Dedifferentiated amniotic fluid mesenchymal stem cell (primary cell): ENCODE data around the gene NR3C1.

Experiments used
- DNase-seq: peaks from one replicate; pipeline ENCODE4 v3.0.0-alpha.2; 2016; ENCODE audit errors: extremely low spot score

Gene NR3C1

DNA sequence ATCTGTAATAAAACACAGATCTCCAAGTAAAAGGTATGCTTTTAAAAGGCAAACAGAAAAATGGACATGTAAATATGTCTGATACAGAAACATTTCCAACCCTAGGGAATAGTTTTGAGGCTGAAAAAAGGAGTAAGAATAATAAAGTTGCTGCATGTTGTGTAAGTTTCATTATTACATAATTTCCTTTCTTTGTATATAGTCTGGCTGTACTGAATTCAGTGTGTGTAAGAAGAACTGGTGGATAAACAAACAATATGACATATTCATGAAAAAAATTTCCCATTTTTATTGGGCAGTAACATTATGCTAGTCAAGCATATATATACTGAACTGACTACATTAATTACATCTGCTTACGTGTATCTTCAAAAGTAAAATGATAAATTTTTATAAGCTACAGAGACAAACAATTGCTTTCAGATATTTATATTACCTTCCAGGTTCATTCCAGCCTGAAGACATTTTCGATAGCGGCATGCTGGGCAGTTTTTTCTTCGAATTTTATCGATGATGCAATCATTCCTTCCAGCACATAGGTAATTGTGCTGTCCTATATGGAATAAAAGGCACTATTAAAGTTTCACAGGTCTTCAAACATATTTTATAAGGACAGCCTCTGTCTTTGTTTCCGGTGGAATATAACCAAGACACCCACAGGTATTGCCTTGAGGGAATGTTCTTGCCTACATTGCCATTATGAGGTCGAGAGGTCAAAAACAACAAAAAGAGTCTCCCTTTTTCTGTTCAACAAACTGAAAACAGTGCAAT, 93.6 kb downstream of the NR3C1 start:
- peak; percentile 16 for DNase-seq

- peak; percentile 23 for DNase-seq
Observed at GRCh38 chr5:143308731-143309130, 94.8 kb downstream of the NR3C1 start.

DNA sequence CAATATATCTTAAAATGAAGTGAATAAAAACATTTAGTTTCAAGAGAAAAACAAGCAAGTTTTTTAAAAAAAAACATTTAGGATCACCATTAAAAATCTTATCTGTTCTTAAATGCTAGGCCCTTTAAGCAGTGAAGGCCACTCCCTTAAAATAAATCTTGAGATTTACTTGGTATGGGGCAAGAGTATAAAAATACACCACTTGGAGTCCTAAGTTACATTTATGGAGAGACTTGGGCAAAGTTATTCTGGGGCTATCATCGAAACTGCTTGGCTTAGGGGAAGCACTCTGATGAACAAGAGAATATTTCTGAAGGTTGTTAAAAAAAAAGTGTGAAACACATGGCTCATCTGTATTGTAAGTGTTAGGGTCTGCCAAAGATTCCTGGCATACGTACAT, 97.4 kb downstream of the NR3C1 start:
- DNase-seq = no peak

DNA sequence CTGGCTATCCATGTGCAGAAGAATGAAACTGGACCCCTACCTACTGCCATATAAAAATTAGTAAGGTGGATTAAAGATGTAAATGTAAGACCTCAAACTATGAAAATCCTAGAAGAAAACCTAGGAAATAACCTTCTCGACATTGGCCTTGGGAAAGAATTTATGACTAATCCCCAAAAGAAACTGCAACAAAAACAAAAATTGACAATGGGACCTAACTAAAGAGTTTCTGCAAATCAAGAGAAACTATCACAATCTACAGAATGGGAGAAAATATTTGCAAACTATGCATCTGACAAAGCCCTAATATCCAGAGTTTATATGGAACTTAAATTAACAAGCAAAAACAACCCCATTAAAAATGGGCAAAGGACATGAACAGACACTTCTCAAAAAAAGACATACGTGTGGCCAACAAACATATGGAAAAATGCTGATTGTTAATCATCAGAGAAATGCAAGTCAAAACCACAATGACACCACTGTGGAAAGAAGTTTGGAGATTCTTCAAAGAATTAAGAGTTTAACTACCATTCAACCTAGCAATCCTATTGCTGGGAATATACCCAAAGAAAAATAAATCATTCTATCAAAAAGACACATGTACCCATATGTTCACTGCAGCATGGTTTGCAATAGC, 98.5 kb downstream of the NR3C1 start:
- no peak for DNase-seq

- DNase-seq = no peak
Observed at GRCh38 chr5:143302341-143303045, 101.0 kb downstream of the NR3C1 start.

DNA sequence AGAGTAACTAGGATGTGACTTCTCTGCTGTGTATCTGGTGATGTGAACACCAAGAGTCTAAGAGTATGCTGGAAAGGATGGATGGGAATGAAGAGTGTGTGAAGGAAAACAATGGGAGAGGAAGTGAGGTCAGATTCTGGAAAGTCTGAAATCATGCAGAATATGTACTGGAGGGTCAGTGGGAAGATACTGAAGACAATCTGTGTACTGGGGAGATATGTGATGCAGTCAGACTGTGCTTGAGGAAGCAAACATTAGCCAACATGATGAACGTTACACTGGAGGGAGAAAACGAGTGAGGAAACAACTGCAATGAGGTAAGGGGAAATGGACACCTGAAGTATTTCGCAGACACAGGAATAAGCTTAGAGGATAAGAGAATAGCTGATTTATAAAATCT, 105.7 kb downstream of the NR3C1 start:
- no peak for DNase-seq

GRCh38 chr5:143290125-143290524, 113.4 kb downstream of the NR3C1 start:
- DNase-seq = no peak

DNA sequence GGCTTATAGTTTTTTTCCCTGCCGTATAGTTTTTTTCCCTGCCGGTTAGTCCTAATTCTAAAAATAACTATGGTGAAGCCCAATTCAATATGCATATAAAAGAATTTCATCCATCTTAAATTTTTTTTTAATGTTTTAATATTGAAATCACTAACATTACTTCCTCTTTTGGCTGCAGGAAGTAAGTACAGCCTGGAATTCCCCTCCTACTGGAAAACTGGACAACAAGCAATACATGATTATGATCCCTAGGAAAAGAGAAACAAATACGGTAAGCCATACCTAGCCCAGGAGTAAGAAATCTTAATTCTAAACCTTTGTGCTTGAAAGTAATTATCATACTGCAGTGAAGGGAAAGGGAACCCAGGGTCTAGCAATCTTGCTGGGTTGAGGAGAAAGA, 119.0 kb downstream of the NR3C1 start:
- DNase-seq = no peak

DNA sequence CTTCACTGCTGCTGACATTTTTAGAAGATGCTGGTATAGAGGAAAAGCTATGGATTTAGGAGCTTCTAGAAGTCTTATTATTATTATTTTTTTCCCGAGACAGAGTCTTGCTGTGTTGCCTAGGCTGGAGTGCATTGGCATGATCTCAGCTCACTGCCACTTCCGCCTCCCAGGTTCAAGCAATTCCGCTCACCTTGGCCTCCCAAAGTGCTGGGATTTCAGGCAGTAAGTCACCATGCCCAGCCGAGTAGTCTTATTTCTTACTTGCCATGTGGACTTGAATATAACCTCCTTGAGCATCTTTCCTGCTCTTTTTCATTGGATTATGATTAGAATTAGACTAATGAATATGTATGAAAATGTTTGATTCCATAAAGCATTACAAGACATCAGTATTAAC, 119.5 kb downstream of the NR3C1 start:
- DNase-seq = no peak

- no peak for DNase-seq
Observed at GRCh38 chr5:143281226-143281625, 122.3 kb downstream of the NR3C1 start.

DNA sequence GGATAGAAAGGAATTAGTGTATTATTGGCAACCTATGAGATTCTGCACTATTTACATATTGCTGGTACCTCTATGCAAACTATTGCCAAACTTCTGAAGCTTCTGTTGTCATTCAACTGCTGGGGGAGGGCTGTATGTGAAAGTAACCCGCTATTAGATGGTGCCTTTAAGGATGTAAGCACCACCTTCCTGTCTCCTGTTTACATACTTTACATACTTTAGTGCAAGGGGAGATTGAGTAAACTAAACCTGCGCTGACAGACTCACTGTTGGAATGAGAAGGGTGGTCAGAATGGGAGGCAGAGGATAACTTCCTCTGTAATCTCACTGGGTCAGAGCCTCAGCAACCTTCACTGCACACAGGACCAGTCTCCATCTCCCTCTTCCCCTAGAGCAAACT, 123.8 kb downstream of the NR3C1 start:
- DNase-seq = no peak

DNA sequence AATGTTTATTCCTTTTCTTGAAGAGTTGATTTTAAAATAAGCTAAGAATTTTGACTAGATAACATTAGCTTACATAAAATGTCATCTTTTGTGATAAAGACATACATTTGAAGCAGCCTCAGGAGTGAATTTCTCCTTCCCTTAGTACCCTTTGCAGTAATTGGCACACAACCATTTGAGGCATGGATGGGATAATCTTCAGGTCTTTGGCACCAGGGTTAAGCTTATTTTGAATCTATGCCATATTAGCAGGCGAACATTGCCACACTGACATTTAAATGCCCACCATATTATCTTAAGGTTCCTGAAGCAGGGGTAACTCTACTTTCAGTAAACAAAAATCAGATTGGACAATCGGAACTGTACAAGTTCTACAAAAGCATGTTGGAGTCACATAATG, 126.0 kb downstream of the NR3C1 start:
- DNase-seq = no peak

DNA sequence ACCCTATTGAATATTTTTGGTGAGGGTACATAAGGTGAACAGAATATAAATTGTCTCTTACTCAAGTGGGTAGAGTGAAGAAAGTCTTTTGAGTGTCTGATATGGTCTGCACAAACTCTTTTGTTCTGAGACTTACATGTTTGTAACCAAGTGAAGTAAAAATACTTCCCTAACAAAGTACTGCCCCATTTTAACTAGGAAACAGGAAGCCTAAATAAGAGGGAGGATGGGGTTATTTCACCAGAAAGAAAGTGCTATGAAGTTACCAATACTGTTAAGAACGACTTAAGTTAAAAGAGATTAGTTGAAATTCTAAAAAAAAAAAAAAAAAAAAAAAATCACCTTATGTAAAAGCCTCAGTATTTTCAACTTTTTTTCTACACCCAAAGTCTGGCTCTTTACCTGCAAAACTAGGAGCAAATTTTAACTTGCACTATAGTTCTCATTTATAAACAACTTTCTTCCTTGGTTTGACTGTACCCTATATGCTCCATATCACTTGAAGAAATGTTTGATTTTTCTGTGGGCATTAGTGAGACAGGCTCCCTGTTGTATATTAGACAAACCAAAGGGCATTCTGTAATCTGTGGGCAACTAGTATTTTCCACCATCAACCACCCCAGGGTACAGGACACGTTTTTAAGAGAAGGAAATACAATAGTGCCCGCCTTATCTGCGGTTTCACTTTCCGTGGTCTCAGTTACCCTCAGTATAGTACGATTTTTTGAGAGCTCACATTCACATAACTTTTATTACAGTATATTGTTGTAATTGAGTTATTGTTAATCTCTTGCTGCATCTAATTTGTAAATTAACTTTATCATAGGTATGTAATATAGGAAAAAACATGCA, 127.7 kb downstream of the NR3C1 start:
- no peak for DNase-seq

DNA sequence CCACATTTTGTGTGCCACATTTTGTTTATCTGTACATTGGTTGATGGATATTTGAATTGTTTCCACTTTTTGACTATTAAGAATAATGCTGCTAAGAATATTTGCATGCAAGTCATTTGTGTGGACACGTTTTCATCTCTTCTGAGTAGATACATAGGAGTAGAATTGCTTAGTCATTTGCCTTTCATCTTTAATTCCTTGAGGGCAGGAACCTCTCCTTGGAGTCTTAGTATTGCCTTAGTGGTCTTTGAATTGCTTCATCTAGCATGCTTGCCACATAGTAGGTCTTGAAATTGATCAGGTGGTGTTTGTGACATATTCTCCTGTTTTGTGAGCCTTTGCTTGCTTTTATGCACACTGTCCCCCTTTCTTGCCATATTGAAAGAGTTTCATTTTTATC, 128.5 kb downstream of the NR3C1 start:
- no peak for DNase-seq

DNA sequence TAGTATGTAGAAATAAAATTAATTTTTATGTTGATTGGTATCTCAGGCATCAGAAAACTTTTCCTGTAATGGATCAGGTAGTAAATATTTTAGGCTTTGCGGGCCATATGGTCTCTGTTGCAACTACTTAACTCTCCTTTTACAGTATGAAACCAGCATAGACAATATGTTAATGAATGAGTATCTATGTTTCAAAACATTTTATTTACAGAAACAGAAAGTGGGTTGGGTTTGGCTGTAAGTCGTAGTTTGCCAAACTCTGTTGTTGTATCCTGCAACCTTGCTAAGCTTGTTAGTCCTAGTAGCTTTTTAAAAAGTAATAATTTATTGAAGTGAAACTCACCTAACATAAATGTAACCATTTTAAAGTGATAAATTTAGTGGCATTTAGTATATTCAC, 132.1 kb downstream of the NR3C1 start:
- no peak for DNase-seq

- DNase-seq = no peak
Observed at GRCh38 chr5:143268388-143268787, 135.1 kb downstream of the NR3C1 start.

DNA sequence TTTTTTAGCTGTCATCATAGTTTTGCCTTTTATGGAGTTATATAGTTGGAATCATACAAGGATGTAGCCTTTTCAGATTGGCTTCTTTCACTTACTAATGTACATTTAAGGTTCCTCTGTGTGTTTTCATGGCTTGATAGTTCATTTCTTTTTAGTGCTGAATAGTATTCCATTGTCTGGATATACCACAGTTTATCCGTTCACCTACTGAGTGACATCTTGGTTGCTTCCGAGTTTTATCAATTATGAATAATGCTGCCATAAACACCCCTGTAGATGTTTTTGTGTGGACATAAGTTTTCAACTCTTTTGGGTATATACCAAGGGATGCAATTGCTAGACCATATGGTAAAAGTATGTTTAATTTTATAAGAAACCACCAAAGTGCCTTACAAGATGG, 136.3 kb downstream of the NR3C1 start:
- no peak for DNase-seq

DNA sequence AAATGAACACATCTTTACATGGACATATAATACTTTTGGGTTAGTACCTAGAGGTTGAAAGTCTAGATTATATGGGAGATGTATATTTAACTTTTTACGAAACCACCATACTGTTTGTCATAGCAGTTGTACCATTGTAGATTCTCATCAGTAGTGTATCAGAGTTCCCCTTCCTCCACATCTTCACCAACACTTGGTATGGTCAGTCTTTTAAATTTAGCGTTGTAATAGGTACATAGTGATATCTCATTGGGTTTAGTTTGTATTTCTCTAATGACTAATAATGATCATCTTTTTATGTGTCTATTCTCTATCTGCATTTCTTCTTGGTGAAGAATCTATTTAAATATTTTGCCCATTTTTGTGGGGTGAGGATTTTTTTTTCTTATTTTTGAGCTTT, 137.5 kb downstream of the NR3C1 start:
- DNase-seq = no peak

GRCh38 chr5:143263272-143263810, 140.1 kb downstream of the NR3C1 start:
- no peak for DNase-seq

DNA sequence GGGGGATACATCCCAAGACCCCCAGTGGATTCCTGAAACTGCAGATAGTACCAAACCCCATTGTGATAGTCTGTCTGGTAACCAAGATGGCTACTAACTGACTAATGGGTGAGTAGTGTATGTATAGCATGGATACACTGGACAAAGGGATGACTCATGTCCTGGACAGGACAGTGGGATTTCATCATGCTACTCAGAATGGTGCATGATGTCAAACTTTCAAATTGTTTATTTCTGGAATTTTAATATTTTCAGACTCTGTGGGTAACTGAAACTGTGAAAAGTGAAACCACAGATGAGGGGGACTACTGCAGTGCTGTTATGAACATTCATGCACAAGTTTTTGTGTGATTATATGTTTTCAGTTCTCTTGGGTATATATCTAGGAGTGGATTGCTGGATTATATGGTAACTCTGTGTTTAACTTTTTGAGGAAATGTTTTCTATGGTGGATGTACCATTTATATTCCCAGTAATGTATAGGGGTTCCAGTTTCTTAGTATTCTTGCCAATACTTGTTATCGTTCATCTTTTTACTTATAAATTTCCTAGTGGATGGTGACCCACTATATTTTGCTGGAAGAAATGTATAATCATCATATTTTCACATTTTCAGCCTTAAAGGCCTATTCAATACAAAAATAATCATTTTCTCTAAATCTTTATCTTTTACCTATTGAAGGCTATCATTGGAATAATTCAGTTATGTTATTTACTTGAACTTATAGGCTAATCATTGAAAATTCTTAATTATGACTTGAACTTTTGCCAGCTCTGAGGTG, 140.9 kb downstream of the NR3C1 start:
- peak; percentile 72 for DNase-seq
